ENCODE results near the gene SIVA1.

Gene SIVA1

DNA sequence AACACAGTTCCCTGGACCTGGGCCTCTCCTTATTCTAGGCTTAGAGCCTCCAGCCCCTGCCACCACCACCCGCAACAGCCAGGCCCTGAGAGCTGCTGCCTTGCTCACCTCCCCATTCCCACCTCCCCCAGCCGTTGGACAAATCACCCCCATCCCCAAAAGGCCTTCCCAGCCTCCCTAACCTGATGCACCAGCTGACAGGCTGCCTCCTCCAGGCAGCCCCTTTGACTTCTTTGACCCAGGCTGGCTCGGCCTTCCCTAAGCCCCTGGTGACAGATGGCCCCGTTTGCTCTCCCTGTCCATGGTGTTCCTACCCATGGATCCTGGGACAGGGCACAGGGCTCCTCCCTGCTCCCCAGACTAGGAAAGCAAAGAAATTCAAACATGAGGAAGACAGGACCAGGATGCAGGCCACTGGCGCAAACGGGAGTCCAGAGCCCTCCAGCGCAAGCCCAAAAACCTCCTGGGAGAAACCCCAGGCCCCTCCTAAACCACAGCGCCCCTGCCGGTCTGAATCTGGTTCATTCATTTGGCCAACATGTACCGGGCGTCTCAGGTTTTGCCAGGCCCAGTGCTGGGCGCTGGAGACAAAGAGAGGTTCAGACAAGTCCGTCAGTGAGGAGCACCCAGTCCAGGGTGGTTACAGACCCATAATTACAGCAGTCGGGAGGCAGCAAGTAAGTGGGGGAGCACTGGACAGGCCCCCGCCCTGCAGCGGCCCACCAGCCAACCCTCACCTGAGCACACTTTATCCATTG, 40.2 kb downstream of the SIVA1 start:
- no peak for FAIRE-seq
- DNase-seq (ENCODE audit: insufficient read length, low spot score), result no peak
- TF ChIP-seq, protein P1, sequence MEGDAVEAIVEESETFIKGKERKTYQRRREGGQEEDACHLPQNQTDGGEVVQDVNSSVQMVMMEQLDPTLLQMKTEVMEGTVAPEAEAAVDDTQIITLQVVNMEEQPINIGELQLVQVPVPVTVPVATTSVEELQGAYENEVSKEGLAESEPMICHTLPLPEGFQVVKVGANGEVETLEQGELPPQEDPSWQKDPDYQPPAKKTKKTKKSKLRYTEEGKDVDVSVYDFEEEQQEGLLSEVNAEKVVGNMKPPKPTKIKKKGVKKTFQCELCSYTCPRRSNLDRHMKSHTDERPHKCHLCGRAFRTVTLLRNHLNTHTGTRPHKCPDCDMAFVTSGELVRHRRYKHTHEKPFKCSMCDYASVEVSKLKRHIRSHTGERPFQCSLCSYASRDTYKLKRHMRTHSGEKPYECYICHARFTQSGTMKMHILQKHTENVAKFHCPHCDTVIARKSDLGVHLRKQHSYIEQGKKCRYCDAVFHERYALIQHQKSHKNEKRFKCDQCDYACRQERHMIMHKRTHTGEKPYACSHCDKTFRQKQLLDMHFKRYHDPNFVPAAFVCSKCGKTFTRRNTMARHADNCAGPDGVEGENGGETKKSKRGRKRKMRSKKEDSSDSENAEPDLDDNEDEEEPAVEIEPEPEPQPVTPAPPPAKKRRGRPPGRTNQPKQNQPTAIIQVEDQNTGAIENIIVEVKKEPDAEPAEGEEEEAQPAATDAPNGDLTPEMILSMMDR (IDR thresholded peaks at IDR 0.05; ENCODE audit: insufficient read depth, missing control alignments), result no peak

DNA sequence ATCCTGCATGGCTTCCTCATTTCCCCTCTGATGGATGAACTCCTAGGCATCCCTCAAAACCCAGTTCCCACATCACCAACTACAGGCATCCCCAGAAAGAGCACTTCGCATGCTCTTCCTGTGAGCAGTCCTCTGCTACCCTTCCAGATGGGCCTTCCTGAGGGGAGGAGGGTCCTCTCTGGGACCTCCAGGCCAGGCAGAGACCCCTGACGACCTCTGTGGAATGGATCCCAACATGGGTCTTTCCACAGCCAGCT, 40.7 kb downstream of the SIVA1 start:
- FAIRE-seq (no peak), DNase-seq (ENCODE audit: insufficient read length, low spot score) (no peak)
- TF ChIP-seq, protein P1 (IDR thresholded peaks at IDR 0.05; ENCODE audit: insufficient read depth, missing control alignments), result no peak

DNA sequence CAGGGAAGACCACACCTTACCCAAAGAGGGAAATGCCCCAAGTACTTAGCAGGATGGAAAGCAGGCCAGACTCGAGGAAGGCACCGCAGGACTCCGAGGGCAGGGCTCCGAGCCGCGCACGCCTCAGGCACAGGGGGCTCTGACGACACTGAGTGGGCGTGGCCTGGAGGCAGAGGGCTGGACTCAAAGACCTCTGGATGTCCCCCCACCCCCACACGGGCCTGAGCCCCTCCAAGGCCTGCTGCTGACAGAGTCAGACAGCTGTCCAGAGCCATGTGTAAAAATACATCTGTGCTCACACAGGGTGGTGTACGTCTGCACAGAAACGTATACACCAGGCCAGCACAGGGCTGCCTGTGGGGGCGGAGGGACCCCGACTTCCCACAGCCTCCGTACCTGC, 41.2 kb downstream of the SIVA1 start:
- FAIRE-seq (no peak), DNase-seq (ENCODE audit: insufficient read length, low spot score) (no peak)
- TF ChIP-seq, protein P1 (IDR thresholded peaks at IDR 0.05; ENCODE audit: insufficient read depth, missing control alignments), result no peak

DNA sequence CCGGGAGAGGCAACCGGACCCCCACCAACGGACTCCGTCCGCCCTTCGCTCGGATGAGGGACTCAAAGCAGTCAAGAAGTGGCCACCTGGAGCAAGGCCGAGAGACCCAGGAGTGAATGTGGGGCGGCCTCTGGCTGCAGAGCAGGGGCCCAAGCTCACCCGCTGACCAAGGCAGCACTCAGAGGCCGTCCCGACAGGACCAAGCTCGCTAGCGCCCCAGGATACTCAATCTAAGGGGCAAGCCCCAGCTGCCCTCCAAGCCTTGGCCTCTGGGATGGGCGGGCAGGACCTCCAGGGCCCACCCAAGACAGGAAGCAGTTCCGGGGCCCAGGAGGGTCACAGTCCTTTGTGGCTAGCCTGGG, 41.7 kb downstream of the SIVA1 start:
- DNase-seq (ENCODE audit: insufficient read length, low spot score), result no peak
- FAIRE-seq, result no peak
- TF ChIP-seq, protein P1 (IDR thresholded peaks at IDR 0.05; ENCODE audit: insufficient read depth, missing control alignments), result no peak

DNA sequence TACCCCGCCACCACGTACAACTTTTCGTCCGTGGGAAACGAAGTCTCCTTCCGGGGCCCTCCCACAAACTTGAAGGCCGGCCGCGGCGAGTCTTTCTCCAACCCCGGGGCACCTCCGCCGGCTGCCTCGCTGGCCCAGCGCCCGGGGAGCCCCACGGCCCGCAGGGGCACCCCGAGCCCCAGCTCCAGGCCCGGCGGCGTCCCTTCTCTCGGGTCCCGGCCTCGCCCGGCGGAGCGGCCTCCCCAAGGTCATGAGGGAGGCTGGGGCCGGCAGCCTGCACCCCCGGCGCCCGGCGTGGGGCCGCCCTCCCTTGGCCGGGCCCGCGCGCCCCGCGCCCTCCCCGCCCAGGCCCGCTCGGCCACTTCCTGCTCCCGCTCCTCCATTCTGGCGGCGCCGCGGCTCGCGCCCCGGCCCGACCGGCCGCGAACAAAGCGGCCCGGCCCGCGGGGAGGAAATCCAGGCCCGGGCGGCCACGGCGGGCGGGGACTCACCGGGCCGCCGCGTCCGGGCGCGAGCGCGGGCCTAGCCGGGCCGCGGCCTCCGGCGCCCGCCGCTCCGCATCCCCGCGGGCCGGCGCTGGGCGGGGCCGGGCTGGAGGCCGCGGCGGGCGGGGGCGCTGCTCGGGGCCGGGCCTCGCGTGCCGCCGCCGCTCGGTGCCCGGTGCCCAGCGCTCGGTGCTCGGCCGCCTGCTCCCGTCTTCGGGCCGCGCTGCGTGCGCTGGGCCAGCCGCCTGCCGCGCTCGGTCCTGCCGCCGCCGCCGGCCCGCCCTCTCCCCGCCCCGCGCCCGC, 42.2 kb downstream of the SIVA1 start, which contains the start of gene AKT1:
TSS of gene AKT1 (minus strand) at position 756 of the 788 bp plus-strand sequence. CDS start 3,105 bp downstream, outside the sequence.
- no peak for DNase-seq (ENCODE audit: insufficient read length, low spot score)
- no peak for FAIRE-seq
- TF ChIP-seq, protein P1 (IDR thresholded peaks at IDR 0.05; ENCODE audit: insufficient read depth, missing control alignments), result no peak

DNA sequence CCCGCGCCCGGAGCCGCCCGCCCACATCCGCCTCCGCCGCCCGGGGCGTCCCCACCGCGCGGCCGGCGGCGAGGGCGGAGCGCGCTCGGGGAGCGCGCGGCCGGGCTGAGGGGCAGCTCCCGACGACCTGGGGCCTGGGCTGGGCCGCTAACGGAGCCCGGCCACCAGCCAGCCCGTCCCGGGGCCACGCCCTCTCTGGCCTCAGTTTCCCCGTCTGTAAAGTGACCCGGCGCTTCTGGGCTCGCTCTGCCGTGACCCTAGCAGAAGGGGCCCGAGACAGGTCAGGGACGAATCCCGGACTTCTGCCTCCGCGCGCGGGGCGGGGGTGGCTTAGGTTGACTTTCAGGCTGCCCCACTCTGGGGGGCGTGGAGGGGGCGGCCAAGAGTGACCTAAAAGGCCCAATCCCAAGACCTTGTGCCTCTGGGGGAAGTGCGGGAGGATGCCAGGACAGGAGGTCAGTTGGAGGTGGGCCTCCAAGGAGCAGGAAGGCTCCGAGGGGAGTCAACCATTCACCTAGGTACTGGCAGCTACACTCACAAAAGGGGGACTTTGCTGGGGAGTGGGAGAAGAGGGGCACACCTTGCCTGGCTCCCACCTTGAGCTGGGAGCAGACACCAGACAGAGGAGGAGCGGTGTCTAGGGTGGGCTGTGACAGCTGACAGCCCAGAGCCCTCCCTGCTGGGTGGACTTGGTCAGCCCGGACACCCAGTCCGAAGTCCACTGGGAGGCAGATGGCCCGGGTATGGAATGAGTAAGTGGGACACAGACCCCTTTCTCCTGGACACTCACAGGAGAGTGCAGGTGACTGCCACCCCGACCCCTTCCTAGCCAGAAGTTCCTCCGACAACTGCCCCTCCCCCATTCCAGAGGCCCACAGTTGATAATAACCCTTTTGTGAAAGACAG, 43.1 kb downstream of the SIVA1 start:
- FAIRE-seq (no peak), DNase-seq (ENCODE audit: insufficient read length, low spot score) (peak; percentile 95)
- TF ChIP-seq, protein P1 (IDR thresholded peaks at IDR 0.05; ENCODE audit: insufficient read depth, missing control alignments), result no peak
